Measurements from ENCODE around the gene ZNF124.
"Not testable (repeated sequence)": the region's sequence is repeated elsewhere in the genome, so short reads cannot be mapped to it uniquely, and the experiment has no call there.

The ZNF124 gene

GRCh38 chr1:247146671-247147070 is 25.1 kb downstream of the ZNF124 start:
- H3K9ac ChIP-seq (ENCODE audit: low read depth, low read length) = no peak overlapping the region
- H3K36me3 ChIP-seq (ENCODE audit: insufficient read depth, low read length) = peaks cover 13% of the 10 kb centered on the region
- peaks cover 16% of the 10 kb centered on the region for H3K9me3 ChIP-seq (ENCODE audit: control insufficient read depth, insufficient read depth, low read length)
- H3K4me1 ChIP-seq (ENCODE audit: insufficient read depth, low read length) = no peaks in the 10 kb centered on the region

- H3K9me3 ChIP-seq (ENCODE audit: control insufficient read depth, insufficient read depth, low read length) = peaks cover 19% of the 10 kb centered on the region
- peaks cover 16% of the 10 kb centered on the region; the same call in 1 of the 2 replicates for H3K36me3 ChIP-seq (ENCODE audit: insufficient read depth, low read length)
These were observed 26.5 kb downstream of the ZNF124 start for GRCh38 chr1:247145279-247145678.

GRCh38 chr1:247139557-247139956 is 32.3 kb downstream of the ZNF124 start:
- not testable (repeated sequence) for H3K4me1 ChIP-seq (ENCODE audit: insufficient read depth, low read length); H3K9ac ChIP-seq (ENCODE audit: low read depth, low read length); H3K36me3 ChIP-seq (ENCODE audit: insufficient read depth, low read length)
- peaks cover 32% of the 10 kb centered on the region for H3K9me3 ChIP-seq (ENCODE audit: control insufficient read depth, insufficient read depth, low read length)

More at GRCh38 chr1:247145279-247145678, 26.5 kb downstream of the ZNF124 start:
- Histone ChIP-seq H3K4me1 (ENCODE audit: insufficient read depth, low read length) (no peaks in the 10 kb centered on the region), H3K9ac (ENCODE audit: low read depth, low read length) (no peak overlapping the region)

- Histone ChIP-seq H3K9me3 (ENCODE audit: control insufficient read depth, insufficient read depth, low read length) (peaks cover 26% of the 10 kb centered on the region), H3K4me1 (ENCODE audit: insufficient read depth, low read length) (no peaks in the 10 kb centered on the region), H3K9ac (ENCODE audit: low read depth, low read length) (no peak overlapping the region), H3K36me3 (ENCODE audit: insufficient read depth, low read length) (peaks cover 8% of the 10 kb centered on the region; the same call in 1 of the 2 replicates)
These were observed 40.6 kb downstream of the ZNF124 start for GRCh38 chr1:247131236-247131635.

GRCh38 chr1:247127519-247128282 is 44.1 kb downstream of the ZNF124 start:
- not testable (repeated sequence) for H3K4me1 ChIP-seq (ENCODE audit: insufficient read depth, low read length); H3K36me3 ChIP-seq (ENCODE audit: insufficient read depth, low read length)
- Histone ChIP-seq H3K9me3 (ENCODE audit: control insufficient read depth, insufficient read depth, low read length) (peaks cover 10% of the 10 kb centered on the region), H3K9ac (ENCODE audit: low read depth, low read length) (peak overlapping the region; percentile 37; the same call in 1 of the 2 replicates)

GRCh38 chr1:247126601-247127000 is 45.2 kb downstream of the ZNF124 start:
- not testable (repeated sequence) for H3K9ac ChIP-seq (ENCODE audit: low read depth, low read length); H3K36me3 ChIP-seq (ENCODE audit: insufficient read depth, low read length); H3K9me3 ChIP-seq (ENCODE audit: control insufficient read depth, insufficient read depth, low read length); H3K4me1 ChIP-seq (ENCODE audit: insufficient read depth, low read length)

GRCh38 chr1:247126166-247126565 is 45.7 kb downstream of the ZNF124 start:
- H3K9me3 ChIP-seq (ENCODE audit: control insufficient read depth, insufficient read depth, low read length); H3K9ac ChIP-seq (ENCODE audit: low read depth, low read length); H3K4me1 ChIP-seq (ENCODE audit: insufficient read depth, low read length); H3K36me3 ChIP-seq (ENCODE audit: insufficient read depth, low read length): not testable (repeated sequence)

GRCh38 chr1:247121382-247121781 is 50.4 kb downstream of the ZNF124 start:
- Histone ChIP-seq H3K4me1 (ENCODE audit: insufficient read depth, low read length) (no peaks in the 10 kb centered on the region), H3K36me3 (ENCODE audit: insufficient read depth, low read length) (no peaks in the 10 kb centered on the region), H3K9me3 (ENCODE audit: control insufficient read depth, insufficient read depth, low read length) (no peaks in the 10 kb centered on the region), H3K9ac (ENCODE audit: low read depth, low read length) (no peak overlapping the region)

GRCh38 chr1:247120408-247120668 is 51.5 kb downstream of the ZNF124 start:
- not testable (repeated sequence) for H3K9me3 ChIP-seq (ENCODE audit: control insufficient read depth, insufficient read depth, low read length); H3K4me1 ChIP-seq (ENCODE audit: insufficient read depth, low read length); H3K36me3 ChIP-seq (ENCODE audit: insufficient read depth, low read length); H3K9ac ChIP-seq (ENCODE audit: low read depth, low read length)

- no peaks in the 10 kb centered on the region for H3K4me1 ChIP-seq (ENCODE audit: insufficient read depth, low read length)
- no peaks in the 10 kb centered on the region for H3K36me3 ChIP-seq (ENCODE audit: insufficient read depth, low read length)
- no peak overlapping the region for H3K9ac ChIP-seq (ENCODE audit: low read depth, low read length)
- no peaks in the 10 kb centered on the region for H3K9me3 ChIP-seq (ENCODE audit: control insufficient read depth, insufficient read depth, low read length)
These were observed 52.0 kb downstream of the ZNF124 start for GRCh38 chr1:247119600-247120407.

- Histone ChIP-seq H3K9ac (ENCODE audit: low read depth, low read length) (no peak overlapping the region), H3K4me1 (ENCODE audit: insufficient read depth, low read length) (no peaks in the 10 kb centered on the region), H3K9me3 (ENCODE audit: control insufficient read depth, insufficient read depth, low read length) (no peaks in the 10 kb centered on the region), H3K36me3 (ENCODE audit: insufficient read depth, low read length) (no peaks in the 10 kb centered on the region)
These were observed 52.8 kb downstream of the ZNF124 start for GRCh38 chr1:247118946-247119446.

- Histone ChIP-seq H3K9me3 (ENCODE audit: control insufficient read depth, insufficient read depth, low read length) (no peaks in the 10 kb centered on the region), H3K36me3 (ENCODE audit: insufficient read depth, low read length) (no peaks in the 10 kb centered on the region), H3K4me1 (ENCODE audit: insufficient read depth, low read length) (peaks cover 8% of the 10 kb centered on the region; the same call in 1 of the 2 replicates), H3K9ac (ENCODE audit: low read depth, low read length) (no peak overlapping the region)
These were observed 56.3 kb downstream of the ZNF124 start for GRCh38 chr1:247115545-247115944.

- H3K4me1 ChIP-seq (ENCODE audit: insufficient read depth, low read length) = peaks cover 8% of the 10 kb centered on the region; the same call in 1 of the 2 replicates
- no peak overlapping the region for H3K9ac ChIP-seq (ENCODE audit: low read depth, low read length)
- H3K9me3 ChIP-seq (ENCODE audit: control insufficient read depth, insufficient read depth, low read length) = no peaks in the 10 kb centered on the region
- H3K36me3 ChIP-seq (ENCODE audit: insufficient read depth, low read length) = no peaks in the 10 kb centered on the region
These were observed 56.7 kb downstream of the ZNF124 start for GRCh38 chr1:247115141-247115510.

- no peak overlapping the region for H3K9ac ChIP-seq (ENCODE audit: low read depth, low read length)
- no peaks in the 10 kb centered on the region for H3K9me3 ChIP-seq (ENCODE audit: control insufficient read depth, insufficient read depth, low read length)
- H3K36me3 ChIP-seq (ENCODE audit: insufficient read depth, low read length) = no peaks in the 10 kb centered on the region
- H3K4me1 ChIP-seq (ENCODE audit: insufficient read depth, low read length) = peaks cover 8% of the 10 kb centered on the region; the same call in 1 of the 2 replicates
These were observed 57.3 kb downstream of the ZNF124 start for GRCh38 chr1:247114351-247115140.

Measured in ES-I3 (cell line).